Ascending aorta (tissue), 2 donors: ENCODE measurements around the gene PMPCA. TPM values are rescaled to one million over a fixed set of nuclear protein-coding genes. Genes with fewer than 3 reads are reported as not detected.

ENCODE experiments used
- DNase-seq, 2 donors: peaks; one replicate each; pipeline ENCODE4 v3.0.0-alpha.2; 2019; ENCODE audit warnings: low spot score in 2 of 2
- H3K27ac ChIP-seq, 2 donors: fragments of 200-600 bp; sonication (generic); one replicate each; pipeline ENCODE4 v1.5.1; 2016 to 2017; ENCODE audit warnings: mild to moderate bottlenecking in 1 of 2
- H3K27me3 ChIP-seq: fragments of 200-600 bp; sonication (generic); one replicate; pipeline ENCODE4 v1.5.1; 2017
- H3K36me3 ChIP-seq, 2 donors: fragments of 200-600 bp; sonication (generic); one replicate each; pipeline ENCODE4 v1.5.1; 2016
- H3K4me1 ChIP-seq, 2 donors: fragments of 200-600 bp; sonication (generic); one replicate each; pipeline ENCODE4 v1.5.1; 2016 to 2017; ENCODE audit warnings: mild to moderate bottlenecking in 1 of 2
- H3K4me3 ChIP-seq, 2 donors: fragments of 200-600 bp; sonication (generic); one replicate each; pipeline ENCODE4 v1.5.1; 2016 to 2017; ENCODE audit warnings: mild to moderate bottlenecking in 1 of 2
- H3K9me3 ChIP-seq, 2 donors: fragments of 200-600 bp; sonication (generic); one replicate each; pipeline ENCODE4 v1.5.1; 2016
- CTCF ChIP-seq, 3 experiments: fragments of 200-600 bp in 2 of 3; fragments of 450-650 bp in 1 of 3; sonication (generic) in 2 of 3; IDR thresholded peaks; one replicate each; pipeline ENCODE4 v1.5.1; 2016 to 2019; ENCODE audit warnings: antibody characterized with exemption in 3 of 3, mild to moderate bottlenecking in 1 of 3, moderate library complexity in 1 of 3
- intact Hi-C: fragments of 100-400 bp; cut with DNase I; formaldehyde crosslinking; loops from one replicate; pipeline ENCODE4 v1.15.1; 2023
- total RNA-seq: library from RNA; depleted of rRNA; stranded (reverse); fragments of >200 nt; gene quantifications from one replicate; pipeline ENCODE4 v1.1.0, GENCODE V29; 2016

The PMPCA gene
- total RNA-seq, 1 donor from 2014 or later, result 69.1 TPM

DNA sequence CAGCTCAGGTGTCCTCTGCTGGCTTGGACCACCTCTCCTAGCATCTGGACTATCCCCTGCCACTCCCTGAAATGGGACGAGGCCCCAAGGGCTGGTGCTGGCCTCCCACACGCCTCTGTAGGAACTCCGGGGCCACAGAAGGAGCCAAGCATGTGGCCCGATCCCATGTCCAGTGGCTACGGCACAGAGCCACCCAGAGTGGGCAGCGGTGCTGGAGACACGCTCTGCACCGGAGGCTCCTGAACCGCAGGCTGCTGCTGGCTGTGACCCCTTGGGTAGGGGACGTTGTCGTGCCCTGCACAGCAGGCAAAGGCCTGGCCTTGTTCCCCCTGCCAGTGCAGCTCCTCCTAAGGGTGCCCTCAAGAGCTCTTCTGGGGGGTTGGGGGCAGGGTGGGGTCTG lies 30.6 kb upstream of the PMPCA start:
- H3K27me3 ChIP-seq, result no peaks in the 10 kb centered on the region
- intact Hi-C loops, result no loop called here
- H3K9me3 ChIP-seq, result no peaks in the 10 kb centered on the region
- H3K4me3 ChIP-seq, result no peak overlapping the region
- peaks cover 41 to 68% of the 10 kb centered on the region in 2 donors for H3K36me3 ChIP-seq
- H3K27ac ChIP-seq, result no peak overlapping the region
- no peak for DNase-seq
- no peaks in the 10 kb centered on the region for H3K4me1 ChIP-seq
- TF ChIP-seq CTCF (IDR thresholded peaks at IDR 0.05), result no peak

DNA sequence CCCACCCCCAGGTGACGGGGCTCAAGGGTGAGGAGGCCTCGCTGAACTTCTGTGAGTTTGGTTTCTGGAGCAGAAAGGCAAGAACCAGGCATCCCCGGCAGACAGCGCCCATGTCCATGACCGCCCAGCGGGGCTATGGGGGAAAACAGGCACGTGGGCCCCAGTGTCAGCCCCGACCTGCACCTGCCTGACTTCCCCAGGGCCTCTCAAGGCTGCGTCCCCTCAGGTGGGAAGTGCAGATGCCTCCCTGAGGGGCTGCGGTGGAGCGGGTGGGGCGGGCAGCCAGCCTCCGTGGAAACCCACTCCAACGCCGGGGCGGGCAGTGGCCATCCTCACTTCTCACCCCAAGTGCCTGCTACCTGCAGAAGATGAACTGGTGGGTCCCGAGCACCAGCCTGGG lies 30.1 kb upstream of the PMPCA start:
- Histone ChIP-seq H3K27me3 (no peaks in the 10 kb centered on the region), H3K4me1 (no peaks in the 10 kb centered on the region), H3K4me3 (no peak overlapping the region), H3K27ac (no peak overlapping the region), H3K9me3 (no peaks in the 10 kb centered on the region), H3K36me3 (peaks cover 41 to 69% of the 10 kb centered on the region in 2 donors)
- no peak for TF ChIP-seq CTCF (IDR thresholded peaks at IDR 0.05)
- no peak for DNase-seq
- intact Hi-C loops, result no loop called here

DNA sequence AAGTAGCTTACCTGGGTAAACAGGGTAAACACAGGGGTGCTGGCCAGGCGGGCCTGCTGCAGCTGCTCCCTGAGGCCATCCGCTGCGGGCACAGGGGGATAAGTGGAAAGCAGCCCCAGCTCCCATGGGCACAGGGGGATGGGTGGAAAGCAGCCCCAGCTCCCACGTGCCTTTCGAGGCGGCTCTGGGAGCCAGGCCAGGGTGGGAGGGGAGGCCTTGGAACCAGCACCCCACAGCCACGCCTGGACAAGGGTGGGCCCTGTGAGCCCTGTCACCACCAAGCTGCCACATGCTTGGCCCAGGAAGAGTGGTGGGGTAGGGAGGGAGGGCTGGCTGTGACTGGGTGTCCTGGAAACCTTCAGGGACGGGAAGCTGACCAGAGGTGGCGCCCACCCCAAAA lies 29.1 kb upstream of the PMPCA start:
- no peak for DNase-seq
- intact Hi-C loops, result no loop called here
- H3K27ac ChIP-seq, result no peak overlapping the region
- no peak overlapping the region for H3K4me3 ChIP-seq
- no peaks in the 10 kb centered on the region for H3K9me3 ChIP-seq
- no peak for TF ChIP-seq CTCF (IDR thresholded peaks at IDR 0.05)
- no peaks in the 10 kb centered on the region for H3K4me1 ChIP-seq
- H3K27me3 ChIP-seq, result no peaks in the 10 kb centered on the region
- H3K36me3 ChIP-seq, result peaks cover 41 to 69% of the 10 kb centered on the region in 2 donors

GRCh38 chr9:136381966-136382513 lies 28.4 kb upstream of the PMPCA start:
- Histone ChIP-seq H3K4me1 (no peaks in the 10 kb centered on the region), H3K9me3 (no peaks in the 10 kb centered on the region), H3K27me3 (no peaks in the 10 kb centered on the region), H3K4me3 (no peak overlapping the region), H3K27ac (no peak overlapping the region), H3K36me3 (peaks cover 42 to 72% of the 10 kb centered on the region in 2 donors)
- intact Hi-C loops, result no loop called here
- TF ChIP-seq CTCF (IDR thresholded peaks at IDR 0.05), result no peak
- DNase-seq, result no peak

DNA sequence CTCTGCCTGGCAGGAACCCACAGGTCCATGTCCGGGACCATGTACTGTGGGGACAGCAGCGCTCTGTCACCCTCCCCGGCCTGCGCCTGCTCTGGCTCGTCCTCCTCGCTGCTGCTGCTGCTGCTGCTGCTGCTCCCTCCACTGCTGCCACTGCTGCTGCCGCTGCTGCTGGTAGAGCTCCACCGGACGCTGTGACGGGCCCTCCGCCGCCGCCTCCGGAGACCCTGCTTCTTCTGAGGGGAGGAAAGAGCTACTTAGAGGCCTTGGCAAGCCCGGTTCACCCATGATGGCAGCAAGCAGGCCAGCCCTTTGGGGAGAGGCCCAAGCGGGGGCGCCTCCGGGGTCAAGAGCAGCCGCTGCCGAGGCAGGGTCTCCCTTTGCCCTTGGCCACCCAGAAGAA lies 27.0 kb upstream of the PMPCA start:
- no peak for TF ChIP-seq CTCF (IDR thresholded peaks at IDR 0.05)
- Histone ChIP-seq H3K36me3 (peaks cover 54 to 81% of the 10 kb centered on the region in 2 donors), H3K27me3 (no peaks in the 10 kb centered on the region), H3K27ac (no peak overlapping the region), H3K4me1 (no peaks in the 10 kb centered on the region), H3K4me3 (no peak overlapping the region), H3K9me3 (no peaks in the 10 kb centered on the region)
- intact Hi-C loops, result no loop called here
- DNase-seq, result no peak

DNA sequence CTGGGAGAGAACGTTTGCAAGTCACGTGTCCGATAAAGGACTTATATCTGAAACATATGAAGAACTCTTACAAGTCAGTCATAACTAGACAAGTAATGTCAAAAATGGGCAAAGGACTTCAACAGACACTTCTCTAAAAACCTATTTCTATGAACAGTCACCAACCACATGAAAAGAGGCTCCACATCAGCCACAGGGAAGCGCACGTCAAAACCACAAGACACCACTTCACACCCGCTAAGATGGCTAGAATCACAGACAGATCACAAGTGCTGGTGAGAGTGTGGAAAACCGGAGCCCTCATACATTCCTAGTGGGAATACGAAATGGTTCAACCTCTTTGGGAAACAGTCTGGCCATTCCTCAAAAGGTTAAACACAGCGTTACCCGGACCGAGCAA lies 25.4 kb upstream of the PMPCA start:
- no peak for TF ChIP-seq CTCF (IDR thresholded peaks at IDR 0.05)
- Histone ChIP-seq H3K27me3 (no peaks in the 10 kb centered on the region), H3K27ac (no peak overlapping the region), H3K36me3 (peaks cover 60 to 80% of the 10 kb centered on the region in 2 donors), H3K4me3 (no peak overlapping the region), H3K4me1 (no peaks in the 10 kb centered on the region), H3K9me3 (no peaks in the 10 kb centered on the region)
- intact Hi-C loops, result no loop called here
- DNase-seq, result no peak
